Amniotic epithelial cell (primary cell): ENCODE measurements around the gene PTTG1IP.

Experiments used
- DNase-seq: peaks from one replicate; pipeline ENCODE4 v3.0.0-alpha.2; 2010; ENCODE audit warnings: low read depth

Gene PTTG1IP

DNA sequence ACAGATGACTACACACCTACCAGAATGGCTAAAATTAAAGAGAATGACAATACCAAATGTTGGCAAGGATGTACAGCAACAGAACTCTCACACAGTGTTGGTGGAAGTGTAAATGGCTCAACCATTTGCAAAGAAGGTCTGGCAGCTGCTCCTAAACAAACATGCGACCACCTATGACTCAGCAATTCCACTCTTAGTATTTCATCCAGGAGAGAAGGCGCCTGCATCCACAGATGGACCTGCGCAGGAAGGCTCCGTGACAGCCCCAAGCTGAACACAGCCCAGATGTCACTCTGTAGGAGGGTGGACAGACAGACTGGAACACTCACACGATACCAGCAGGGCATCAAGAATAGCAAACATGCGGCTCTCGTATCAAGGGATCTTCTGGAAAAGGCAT is 6.7 kb downstream of the PTTG1IP start:
- peak; percentile 77 for DNase-seq

DNA sequence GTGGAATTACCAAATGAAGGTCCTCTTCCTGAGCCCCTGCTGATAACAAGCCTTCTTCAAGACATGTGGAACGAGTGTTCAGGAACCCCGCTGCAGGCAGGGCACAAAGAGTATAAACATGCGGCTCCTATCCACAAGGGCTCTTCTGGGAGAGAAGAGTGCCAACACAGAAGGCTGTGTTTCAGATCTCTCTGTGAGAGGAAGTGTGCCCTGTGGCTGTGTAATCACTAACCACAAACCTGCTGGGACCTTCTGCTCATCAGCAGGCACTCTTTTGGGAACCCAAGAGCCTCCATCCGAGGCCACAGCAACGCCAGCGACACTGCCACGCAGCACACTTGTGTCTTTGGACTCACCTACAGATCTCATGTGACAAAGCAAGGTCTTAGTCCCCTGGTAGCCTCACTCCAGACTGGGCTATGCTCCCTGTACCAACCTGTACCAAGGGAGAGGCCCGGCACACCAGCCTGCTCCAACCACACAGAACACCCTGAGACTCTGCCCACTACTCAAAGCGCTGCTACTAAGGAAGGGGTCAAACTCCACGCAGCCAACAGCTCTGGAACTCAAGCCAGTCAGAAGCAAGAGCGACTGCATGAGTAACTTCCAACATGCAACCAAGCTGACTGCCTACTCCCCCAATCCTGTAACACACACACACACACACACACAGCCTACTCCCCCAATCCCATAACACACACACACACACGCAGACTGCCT is 7.8 kb downstream of the PTTG1IP start:
- DNase-seq = peak; percentile 81

DNA sequence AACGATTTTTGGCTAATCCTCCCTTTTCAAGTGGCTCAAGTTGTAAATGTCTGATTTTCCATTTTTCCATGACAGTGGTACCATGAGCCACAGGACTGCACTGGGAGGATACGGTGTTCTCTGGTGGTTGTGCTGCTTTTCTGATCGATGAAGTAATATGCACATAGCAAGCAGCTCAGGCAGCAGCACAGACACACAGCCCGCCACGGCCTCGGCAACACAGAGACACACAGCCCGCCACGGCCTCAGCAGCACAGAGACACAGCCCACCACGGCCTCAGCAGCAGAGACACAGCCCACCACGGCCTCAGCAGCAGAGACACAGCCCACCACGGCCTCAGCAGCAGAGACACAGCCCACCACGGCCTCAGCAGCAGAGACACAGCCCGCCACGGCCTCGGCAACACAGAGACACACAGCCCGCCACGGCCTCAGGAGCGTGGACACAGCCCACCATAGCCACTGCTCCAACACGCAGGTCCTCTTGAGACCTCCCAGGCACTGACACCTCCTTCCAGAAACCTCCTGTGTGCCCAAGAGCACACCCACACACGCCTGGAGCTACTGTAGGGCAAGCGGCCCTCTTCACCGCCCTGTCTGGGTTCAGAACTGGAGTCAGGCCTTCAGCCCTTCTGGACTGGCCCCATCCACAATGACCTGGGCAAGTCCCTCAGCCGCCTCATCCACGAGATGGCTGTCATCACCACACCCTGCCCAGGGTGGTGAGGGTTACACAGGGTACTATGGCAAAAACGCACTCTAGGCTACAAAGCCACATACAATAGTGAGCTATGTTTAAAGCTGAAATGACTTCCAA is 10.4 kb downstream of the PTTG1IP start:
- DNase-seq = no peak

DNA sequence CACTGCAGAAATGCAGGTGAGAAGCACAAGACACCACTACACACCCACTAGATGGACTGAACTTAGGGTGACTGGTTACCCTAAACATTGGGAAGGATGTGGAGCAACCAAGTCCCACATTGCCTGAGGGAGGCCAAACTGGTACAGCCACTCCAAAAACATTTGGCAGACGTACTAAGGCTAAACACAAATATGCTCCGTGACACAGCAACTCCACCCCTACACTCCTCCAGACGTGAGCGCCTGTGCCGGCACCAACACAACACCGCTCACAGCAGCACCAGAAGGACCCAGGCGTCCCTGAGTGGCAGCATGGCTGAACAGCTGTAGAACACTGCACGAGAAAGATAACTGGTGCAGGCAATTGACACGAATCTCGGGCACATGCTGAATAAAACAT is 14.7 kb downstream of the PTTG1IP start:
- DNase-seq = no peak

DNA sequence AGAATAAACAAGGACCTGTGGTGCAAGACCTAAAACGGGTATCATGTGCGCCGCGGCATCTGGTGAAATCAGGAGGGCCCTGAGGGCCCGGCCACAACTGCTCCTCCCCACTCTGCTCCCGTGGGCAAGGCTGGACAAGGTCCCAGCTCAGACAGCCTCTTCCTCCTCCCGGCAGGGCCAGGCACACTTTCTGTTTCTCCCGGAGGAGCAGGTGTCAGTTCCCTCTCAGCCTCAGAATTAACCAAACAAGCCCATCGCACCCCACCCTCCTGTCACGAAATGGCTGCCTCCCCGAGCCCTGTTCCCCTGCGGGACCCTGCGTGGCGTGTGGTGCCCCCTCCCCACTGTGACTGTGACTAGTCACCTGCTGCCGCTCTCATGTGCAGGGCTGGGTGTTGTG is 15.2 kb downstream of the PTTG1IP start:
- no peak for DNase-seq

DNA sequence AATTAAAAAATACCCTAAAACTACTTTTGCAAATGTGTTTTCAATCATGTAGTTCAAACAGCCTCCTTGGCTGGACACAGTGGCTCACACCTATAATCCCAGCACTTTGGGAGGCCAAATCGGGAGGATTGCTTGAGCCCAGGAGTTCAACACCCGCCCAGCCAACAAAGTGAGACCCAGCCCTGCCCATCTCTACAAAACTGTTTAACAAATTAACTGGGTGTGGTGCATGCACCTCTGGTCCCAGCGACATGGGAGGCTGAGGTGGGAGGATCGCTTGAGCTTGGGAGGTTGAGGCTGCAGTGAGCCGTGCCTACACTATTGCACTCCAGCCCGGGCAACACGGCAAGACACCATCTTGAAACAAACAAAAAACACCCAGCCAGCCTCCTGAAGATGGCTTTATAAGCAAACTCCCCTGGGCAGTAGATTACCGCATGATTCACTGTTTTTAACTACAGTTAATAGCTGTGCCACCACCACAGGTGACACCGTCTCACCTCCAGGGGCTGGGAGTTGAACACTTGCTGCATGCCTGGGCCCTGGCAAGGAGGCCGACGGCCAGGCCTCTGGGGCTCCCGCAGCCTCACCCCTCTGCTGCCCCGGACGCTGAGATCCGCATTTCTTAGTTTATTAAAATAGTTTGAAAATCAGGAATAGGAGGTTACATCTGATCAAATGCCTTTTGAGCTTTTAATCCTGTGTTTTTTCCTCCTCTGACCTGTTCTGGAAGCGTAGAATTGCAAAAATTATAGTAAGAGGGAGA is 16.2 kb downstream of the PTTG1IP start:
- DNase-seq = no peak

DNA sequence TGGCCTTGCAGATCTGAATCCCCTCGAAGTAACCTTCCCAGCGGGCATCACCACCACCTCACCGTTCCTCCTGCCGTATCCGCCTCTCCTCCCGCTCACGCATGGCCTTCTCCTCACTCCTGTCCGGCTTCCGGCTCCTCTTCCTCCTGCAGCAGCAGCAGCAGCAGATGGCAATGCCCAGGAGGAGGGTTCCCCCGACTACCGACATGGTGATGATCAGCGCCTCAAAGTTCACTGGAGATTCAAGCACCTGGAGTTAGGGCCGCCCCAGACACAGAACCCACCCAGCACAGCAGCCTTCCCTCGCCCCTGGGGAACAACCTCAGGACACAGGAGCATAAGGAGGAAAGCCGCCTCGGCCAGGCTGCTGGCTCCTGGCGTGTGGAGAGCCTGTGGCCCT is 17.4 kb downstream of the PTTG1IP start:
- DNase-seq = no peak

DNA sequence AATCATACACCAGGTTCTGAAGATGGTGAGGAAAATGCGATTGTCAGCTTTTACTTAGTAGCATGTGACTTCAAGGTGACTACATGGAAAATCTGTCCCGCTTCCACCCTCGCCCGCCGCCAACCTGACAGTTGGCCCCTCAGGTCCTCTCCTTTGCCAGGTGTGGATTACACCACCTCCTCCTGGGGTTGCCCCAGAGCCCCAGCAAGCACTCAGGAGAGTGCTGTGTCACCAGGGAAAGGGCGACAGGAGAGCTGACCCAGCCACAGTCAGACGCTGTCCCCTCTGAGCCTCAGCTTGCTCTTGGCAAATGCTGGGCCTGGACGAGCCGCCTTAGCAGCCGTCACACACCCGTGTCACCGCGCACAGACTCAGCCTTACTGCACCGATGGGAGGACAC is 17.9 kb downstream of the PTTG1IP start:
- DNase-seq = no peak

DNA sequence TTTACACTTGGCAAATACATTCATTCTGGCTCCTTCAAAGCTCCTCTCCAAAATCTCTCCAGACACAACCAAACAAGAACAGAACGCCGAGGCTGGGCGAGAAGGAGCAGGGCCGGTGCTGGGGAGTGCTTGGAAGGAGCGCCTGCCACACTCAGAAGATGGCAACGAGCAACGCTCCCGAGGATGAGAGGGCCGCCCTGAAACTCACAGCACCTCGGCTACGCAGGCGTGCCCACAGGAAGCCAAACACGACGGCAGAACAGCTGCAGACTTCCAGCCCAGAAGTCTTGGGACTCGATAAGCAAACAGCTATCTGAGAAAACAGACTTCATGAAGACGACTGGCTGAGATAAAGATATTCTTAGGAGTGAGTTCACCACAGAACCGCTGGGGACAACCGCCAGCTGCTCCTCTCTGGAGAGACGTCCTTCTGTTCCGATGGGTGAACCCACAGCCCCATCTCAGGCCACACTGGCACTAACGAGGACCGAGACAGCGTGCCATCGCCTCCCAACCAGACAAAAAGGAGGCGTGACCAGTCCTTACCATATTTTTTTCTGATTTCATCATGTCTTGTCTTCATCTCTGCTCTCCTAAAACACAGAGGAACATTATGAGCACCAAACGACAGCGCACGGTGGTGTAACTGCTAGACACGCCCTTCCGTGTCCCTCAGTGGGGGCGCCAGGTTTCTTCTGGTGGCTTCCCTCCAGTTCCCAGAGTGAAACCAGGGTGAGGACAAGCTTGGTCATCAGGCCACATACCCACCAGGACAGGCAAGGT is 18.6 kb downstream of the PTTG1IP start:
- no peak for DNase-seq

DNA sequence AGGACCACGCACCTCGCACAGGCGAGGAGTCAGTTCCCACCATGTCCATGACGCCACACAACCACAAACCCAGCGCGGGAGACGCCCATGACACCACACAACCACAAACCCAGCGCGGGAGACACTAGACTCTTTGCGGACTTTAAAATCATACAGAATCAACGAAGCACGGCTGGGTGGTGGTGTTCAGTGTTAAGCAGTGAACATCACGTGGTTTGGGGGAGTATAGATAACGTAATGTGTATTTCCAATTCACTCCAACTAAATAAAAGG is 19.2 kb downstream of the PTTG1IP start:
- no peak for DNase-seq

DNA sequence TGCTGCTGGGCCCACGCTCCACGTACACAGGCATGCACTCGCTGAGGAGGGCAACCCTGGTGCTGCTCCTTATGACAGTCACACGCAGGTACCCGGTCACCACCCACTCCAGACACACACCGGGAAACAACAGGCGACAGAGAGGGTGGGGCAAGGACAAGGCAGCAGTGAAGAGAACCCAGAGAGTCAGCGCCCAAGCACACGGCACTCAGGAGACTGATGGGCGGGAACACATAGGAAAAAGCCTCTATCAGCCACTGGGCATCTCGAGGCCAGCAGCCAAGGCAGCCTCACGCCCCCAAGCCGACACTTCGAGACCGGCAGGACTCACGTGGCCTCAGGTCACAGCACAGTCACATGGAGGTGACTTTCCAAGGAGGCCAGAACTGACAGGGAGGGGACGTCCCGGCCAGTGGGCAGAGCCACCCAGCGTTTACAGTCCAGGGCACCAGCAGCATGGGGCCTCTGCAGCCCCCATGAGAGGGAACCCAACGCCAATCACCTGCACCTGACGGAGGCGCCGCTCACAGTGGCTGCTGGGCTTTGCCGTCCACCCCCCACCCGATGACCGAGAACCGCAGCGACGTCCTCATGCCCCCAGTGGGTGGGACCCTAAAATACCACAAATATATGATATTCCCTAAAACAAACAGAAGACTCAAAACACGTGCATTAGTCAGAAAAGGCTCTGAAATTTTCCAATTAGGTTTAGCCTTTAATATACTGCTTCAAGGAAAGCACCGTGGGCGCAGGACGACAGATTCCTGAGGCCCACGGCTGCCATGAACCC is 19.7 kb downstream of the PTTG1IP start:
- no peak for DNase-seq

DNA sequence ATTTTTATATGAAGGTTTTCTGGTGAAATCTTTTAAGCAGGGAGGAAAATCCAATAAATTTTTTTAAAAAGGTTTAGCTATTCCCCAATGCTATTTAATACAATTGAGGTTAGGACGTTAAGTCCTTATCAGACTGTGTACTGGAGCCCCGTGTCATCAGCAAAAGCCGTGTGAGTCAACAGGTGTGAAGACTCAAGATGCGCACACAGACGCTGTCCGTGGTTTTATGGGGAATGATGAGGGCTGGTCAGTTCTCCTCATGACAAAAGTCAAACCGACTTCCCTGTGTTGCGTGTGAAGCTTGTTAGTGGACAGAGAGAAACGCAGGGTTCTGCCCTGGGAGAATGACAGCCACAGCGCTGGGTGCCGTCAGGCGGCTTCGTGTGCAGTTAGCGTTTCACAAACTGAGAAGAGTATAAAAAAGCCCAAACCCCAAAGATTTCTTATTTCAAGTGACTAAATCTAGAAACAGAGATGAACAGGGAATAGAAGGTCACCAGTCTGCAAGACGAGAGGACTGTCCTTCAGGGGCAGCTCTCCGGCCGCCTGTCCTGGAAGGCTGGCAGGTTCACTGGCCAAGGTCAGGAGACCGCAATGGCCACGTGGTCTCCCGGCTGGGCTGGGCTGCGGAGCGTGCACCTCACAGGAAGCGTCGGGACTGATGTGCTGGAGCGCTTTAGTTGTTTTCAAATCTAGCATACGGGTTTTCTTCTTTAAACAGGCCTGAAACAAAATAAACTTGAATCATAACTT is 22.4 kb downstream of the PTTG1IP start:
- DNase-seq = no peak

DNA sequence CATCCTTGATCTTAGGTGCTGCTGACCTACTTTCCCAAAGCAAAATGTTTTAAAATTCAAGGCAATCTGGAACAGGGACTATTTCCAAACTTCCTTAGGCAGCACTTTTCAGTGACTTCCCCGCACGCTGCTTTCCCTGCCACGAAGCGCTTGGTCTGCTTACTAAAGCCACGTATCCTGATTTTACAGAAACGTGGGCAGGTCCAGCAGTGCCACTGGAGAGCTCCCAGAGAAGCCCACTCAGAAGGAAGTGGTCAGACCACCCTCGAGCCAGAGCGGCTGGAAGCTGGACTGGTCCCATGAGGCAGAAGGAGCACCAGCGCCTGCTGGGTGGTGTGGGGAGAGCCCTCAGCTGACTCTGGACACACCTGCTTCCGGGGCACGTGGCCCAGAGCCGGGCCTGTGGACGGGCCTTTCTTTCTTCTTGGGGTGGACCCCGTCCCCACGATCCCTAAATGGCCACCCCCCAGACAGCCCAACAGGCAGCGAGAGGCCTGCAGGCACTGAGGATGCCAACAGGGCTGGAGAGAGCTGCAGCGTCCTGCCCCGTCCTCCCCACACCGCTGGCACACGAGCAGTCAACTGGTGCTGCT is 23.2 kb downstream of the PTTG1IP start:
- DNase-seq = no peak

DNA sequence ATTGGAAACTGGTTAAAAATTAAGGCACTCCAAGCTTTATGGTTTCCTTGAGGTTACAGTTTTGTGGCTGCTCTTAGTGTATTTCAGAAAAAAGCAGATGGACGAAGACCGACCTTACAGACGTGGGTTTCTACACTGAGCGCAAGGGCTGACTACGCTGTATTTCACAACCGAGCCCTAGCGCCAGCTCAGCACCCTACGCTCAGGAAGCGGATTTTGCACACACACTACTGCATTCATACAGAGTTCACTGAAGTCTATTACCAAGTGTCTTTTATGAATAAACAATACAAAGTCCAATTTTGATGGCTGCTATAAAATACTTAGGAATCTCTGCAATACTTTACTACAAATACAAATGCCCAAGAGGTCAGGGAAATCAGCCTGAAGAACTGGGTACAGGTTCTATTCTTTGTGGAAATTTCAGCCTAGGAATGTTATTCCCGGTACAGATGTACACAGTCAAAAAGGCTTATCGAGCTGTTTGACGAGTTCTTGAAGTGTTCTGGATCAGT is 23.8 kb downstream of the PTTG1IP start:
- DNase-seq = no peak

DNA sequence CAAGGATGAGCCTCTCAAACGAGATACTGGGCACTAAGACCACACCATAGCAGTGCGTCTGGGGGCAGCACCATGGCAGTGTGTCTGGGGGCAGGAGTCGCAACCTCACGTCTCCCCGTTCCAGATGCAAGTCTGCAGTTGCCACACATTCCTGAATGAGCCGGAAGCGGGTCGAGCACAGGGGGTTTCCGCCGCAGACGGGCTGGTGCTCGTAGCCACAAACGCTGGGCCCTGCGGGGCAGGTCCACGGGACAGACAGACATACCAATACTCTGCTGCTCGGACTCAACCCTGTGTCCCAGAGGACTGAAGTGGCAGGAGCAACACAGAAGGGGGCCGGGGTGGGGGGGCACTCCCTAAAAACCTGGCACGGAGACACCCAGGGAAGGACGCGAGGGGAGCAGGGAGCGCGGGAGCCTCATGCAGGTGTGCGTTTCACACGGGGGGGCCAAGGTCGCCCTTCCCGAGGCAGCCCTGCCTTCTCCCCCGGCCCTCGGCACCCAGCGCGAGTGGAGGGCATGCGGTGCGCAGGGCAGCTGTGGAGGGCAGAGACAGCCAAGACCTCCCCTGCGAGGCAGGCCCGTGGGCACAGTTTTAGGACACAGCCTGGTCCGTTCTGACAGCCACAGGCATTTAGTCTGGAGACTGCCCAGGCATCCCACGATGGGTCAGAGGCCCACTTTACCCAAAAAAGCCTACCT is 24.5 kb downstream of the PTTG1IP start:
- DNase-seq = no peak

DNA sequence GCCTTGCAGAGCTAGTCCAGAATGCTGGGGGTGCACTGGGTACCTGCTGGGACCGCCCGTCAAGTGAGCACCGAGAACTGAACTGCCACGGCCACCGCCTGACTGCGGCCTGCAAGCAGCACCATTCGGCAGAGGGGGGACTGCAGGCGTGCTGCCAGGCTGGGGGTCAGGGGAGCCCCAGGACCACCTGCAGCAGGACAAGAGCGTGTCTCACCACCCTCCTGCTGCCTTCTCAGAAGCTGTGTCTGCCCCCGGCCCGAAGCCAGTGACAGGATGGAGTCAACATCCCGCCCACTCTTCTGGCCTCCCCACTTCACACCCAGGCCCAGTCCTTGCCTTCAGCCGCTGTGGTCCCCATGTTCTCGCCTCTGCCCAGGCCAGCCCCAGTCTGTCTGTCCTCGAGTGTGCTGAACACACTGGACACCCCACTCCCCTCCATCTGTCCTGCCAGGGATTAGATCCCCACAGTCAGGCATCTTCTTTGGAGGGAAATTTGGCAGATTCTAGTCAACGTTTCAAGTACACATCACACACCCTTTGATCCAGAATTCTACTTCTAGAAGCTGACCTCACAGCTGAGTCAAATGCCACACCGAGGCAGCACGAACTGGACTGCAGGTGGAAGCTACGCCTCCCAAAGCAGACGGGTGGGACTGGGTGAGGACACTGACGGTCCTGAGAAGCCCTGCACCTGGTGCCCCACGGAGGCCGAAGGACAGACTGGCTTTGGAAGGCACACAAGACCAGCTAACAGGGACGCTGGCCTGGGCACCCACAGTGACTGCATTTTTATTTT is 26.0 kb downstream of the PTTG1IP start:
- no peak for DNase-seq

DNA sequence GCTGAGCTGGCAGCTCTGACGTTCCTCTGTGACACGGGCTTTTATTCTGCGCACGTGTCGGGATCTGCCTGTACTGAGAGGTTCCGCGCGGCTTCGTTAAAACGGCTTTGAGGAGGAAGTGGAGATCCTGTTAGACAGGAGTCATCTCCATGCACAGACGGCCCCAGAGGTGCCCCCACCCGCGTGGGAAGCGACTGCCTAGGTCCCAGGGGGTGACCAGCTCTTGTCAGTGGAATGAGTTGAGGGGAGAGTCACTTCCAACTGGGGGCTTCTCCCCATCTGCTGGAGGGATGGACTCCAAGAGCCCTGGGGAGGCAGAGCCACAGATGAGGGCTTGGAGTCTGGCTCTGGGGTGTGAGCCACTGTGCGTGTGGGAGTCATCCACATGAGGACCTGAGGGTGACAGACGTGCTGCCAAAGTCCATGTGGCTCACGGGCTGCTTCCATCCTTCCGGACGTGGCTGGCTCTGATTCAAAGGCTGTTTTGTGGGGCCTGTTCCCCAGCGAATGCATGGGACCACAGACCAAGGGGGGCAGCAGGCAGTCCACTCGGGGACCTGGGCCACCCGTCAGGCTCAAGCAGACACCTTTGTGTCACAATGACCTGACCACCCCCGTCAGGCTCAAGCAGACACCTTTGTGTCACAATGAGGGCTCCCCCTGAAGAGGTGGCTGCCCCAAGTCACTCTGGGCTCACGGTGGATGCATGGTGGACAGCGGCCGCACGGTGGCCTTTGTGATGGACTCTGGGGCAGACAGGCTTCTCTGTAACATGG is 26.8 kb downstream of the PTTG1IP start:
- peak; percentile 37 for DNase-seq

DNA sequence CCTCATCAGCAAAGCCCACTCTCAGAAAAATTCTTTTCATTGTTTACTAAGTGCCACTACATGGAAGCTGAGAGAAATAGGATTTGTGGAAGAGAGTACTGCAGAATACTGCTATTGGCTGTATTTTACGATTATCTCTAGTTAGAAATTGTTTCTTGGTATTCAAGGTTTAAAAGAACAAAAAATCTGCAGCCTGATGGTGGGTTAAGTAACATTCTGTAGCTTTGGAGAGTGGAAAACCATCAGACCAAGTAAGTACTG is 27.3 kb downstream of the PTTG1IP start:
- DNase-seq = no peak
